HG03571 (cell line): ENCODE measurements around the gene CDCA5.
A peak's percentile ranks its signal among the peaks of the same experiment; 100 is the strongest.

ENCODE experiments used
- ATAC-seq: cut with Tn5 transposase; IDR thresholded peaks from one replicate; pipeline ENCODE4 v1.9.1; 2021; ENCODE audit not compliant: unreplicated experiment

CDCA5 gene

GRCh38 chr11:65083834-65084597, at the start of gene CDCA5, which contains the start of gene ZFPL1:
CDCA5 (minus strand) TSS chr11:65084040; CDS start chr11:65083978, 62 bp downstream.
ZFPL1 (plus strand) TSS chr11:65084222; CDS start chr11:65084699, 477 bp downstream.
- ATAC-seq, result peak; percentile 63

- no peak for ATAC-seq
Measured at GRCh38 chr11:65132988-65133700, 49.3 kb upstream of the CDCA5 start.

- ATAC-seq, result peak; percentile 35
Measured at GRCh38 chr11:65132238-65132987, 48.6 kb upstream of the CDCA5 start.

- ATAC-seq, result no peak
Measured at GRCh38 chr11:65131895-65132237, 48.0 kb upstream of the CDCA5 start.

GRCh38 chr11:65131417-65131776, 47.6 kb upstream of the CDCA5 start:
- ATAC-seq, result no peak

- ATAC-seq, result no peak
Measured at GRCh38 chr11:65130631-65131416, 47.0 kb upstream of the CDCA5 start.

- ATAC-seq, result no peak
Measured at GRCh38 chr11:65129649-65130441, 46.0 kb upstream of the CDCA5 start.

GRCh38 chr11:65128182-65129145, 44.6 kb upstream of the CDCA5 start:
- no peak for ATAC-seq

GRCh38 chr11:65127473-65128181, 43.8 kb upstream of the CDCA5 start:
- ATAC-seq, result no peak

- no peak for ATAC-seq
Measured at GRCh38 chr11:65126624-65127274, 42.9 kb upstream of the CDCA5 start.

- ATAC-seq, result no peak
Measured at GRCh38 chr11:65125197-65126056, 41.6 kb upstream of the CDCA5 start.

- no peak for ATAC-seq
Measured at GRCh38 chr11:65124480-65125196, 40.8 kb upstream of the CDCA5 start.

GRCh38 chr11:65121865-65122696, 38.2 kb upstream of the CDCA5 start, which contains the start of the genes FAU and MRPL49:
FAU (minus strand) TSS chr11:65122134; CDS start chr11:65121813, 321 bp downstream.
MRPL49 (plus strand) TSS chr11:65122321; CDS start chr11:65122347, 26 bp downstream.
- peak; percentile 49 for ATAC-seq

- no peak for ATAC-seq
Measured at GRCh38 chr11:65121447-65121864, 37.6 kb upstream of the CDCA5 start.

GRCh38 chr11:65120831-65121230, 37.0 kb upstream of the CDCA5 start:
- no peak for ATAC-seq
